HEK293 (cell line): ENCODE measurements around the gene REC114.
"Not testable (repeated sequence)": the region's sequence is repeated elsewhere in the genome, so short reads cannot be mapped to it uniquely, and the experiment has no call there.

ENCODE experiments used
- CTCF ChIA-PET: fragments of 350-600 bp; formaldehyde crosslinking; extraction: SDS; loops from one replicate; lab custom pipeline; 2021; ENCODE audit warnings: antibody characterized with exemption; lab: Yijun Ruan, JAX
- POLR2A ChIA-PET: fragments of 300-600 bp; formaldehyde crosslinking; extraction: SDS; loops from one replicate; lab custom pipeline; 2020; ENCODE audit warnings: antibody characterized with exemption, inconsistent platforms; lab: Yijun Ruan, JAX
- H3K27ac ChIP-seq: fragments of 200-500 bp; sonication (Bioruptor generic); 2 replicates; pipeline ENCODE4 v1.5.1; 2014; ENCODE audit warnings: low read depth, low read length, control low read depth, inconsistent platforms; ENCODE audit errors: extremely low read depth
- H3K36me3 ChIP-seq, 2 experiments: fragments of 200-500 bp in 1 of 2; sonication (Bioruptor generic) in 1 of 2; 1 replicate in 1 of 2; 2 replicates in 1 of 2; pipeline ENCODE4 v1.5.1; 2014 to 2017; ENCODE audit warnings: inconsistent platforms in 2 of 2, low read length in 2 of 2; ENCODE audit not compliant: control insufficient read depth in 2 of 2, insufficient read depth in 1 of 2
- H3K4me1 ChIP-seq: fragments of 200-500 bp; sonication (Bioruptor generic); 2 replicates; pipeline ENCODE4 v1.5.1; 2014; ENCODE audit warnings: mild to moderate bottlenecking, low read length, inconsistent platforms; ENCODE audit not compliant: control insufficient read depth, insufficient read depth
- H3K4me3 ChIP-seq: 2 replicates; pipeline ENCODE4 v1.5.1; 2011; ENCODE audit warnings: low read depth, mild to moderate bottlenecking, control low read depth, low read length, moderate library complexity
- H3K9me3 ChIP-seq: fragments of 200-500 bp; sonication (Bioruptor generic); 2 replicates; pipeline ENCODE4 v1.5.1; 2014; ENCODE audit warnings: low read depth, low read length, inconsistent platforms; ENCODE audit not compliant: control insufficient read depth, insufficient read depth
- GLIS2 ChIP-seq: fragments of 450-650 bp; formaldehyde crosslinking; IDR thresholded peaks from 2 replicates; pipeline ENCODE4 v1.5.1; 2016; ENCODE audit warnings: missing biosample characterization, missing genetic modification characterization
- RBAK ChIP-seq: fragments of 450-650 bp; formaldehyde crosslinking; IDR thresholded peaks from 2 replicates; pipeline ENCODE4 v1.5.1; 2016; ENCODE audit warnings: missing biosample characterization, missing genetic modification characterization
- WT1 ChIP-seq: fragments of 450-650 bp; formaldehyde crosslinking; IDR thresholded peaks from 2 replicates; pipeline ENCODE4 v1.5.1; 2016; ENCODE audit warnings: missing biosample characterization, missing genetic modification characterization
- ZBTB20 ChIP-seq: fragments of 450-650 bp; formaldehyde crosslinking; IDR thresholded peaks from 2 replicates; pipeline ENCODE4 v1.5.1; 2016; ENCODE audit warnings: missing biosample characterization, missing genetic modification characterization
- ZEB2 ChIP-seq: fragments of 450-650 bp; formaldehyde crosslinking; IDR thresholded peaks from 2 replicates; pipeline ENCODE4 v1.5.1; 2016; ENCODE audit warnings: missing biosample characterization, missing genetic modification characterization
- ZNF239 ChIP-seq: fragments of 450-650 bp; formaldehyde crosslinking; IDR thresholded peaks from 2 replicates; pipeline ENCODE4 v1.5.1; 2016; ENCODE audit warnings: missing biosample characterization, missing genetic modification characterization
- ZNF266 ChIP-seq: fragments of 450-650 bp; formaldehyde crosslinking; IDR thresholded peaks from 2 replicates; pipeline ENCODE4 v1.5.1; 2016; ENCODE audit warnings: missing biosample characterization, missing genetic modification characterization, low read depth
- ZNF416 ChIP-seq: fragments of 450-650 bp; formaldehyde crosslinking; IDR thresholded peaks from 2 replicates; pipeline ENCODE4 v1.5.1; 2016; ENCODE audit warnings: missing biosample characterization, missing genetic modification characterization
- ZNF426 ChIP-seq: fragments of 450-650 bp; formaldehyde crosslinking; IDR thresholded peaks from 2 replicates; pipeline ENCODE4 v1.5.1; 2017; ENCODE audit warnings: missing biosample characterization, missing genetic modification characterization, mild to moderate bottlenecking, inconsistent platforms, moderate library complexity
- ZNF544 ChIP-seq: fragments of 450-650 bp; formaldehyde crosslinking; IDR thresholded peaks from 2 replicates; pipeline ENCODE4 v1.5.0; 2017; ENCODE audit warnings: missing biosample characterization, missing genetic modification characterization
- ZNF600 ChIP-seq: fragments of 450-650 bp; formaldehyde crosslinking; IDR thresholded peaks from 2 replicates; pipeline ENCODE4 v1.5.1; 2016; ENCODE audit warnings: missing biosample characterization, missing genetic modification characterization
- ZNF621 ChIP-seq: fragments of 450-650 bp; formaldehyde crosslinking; IDR thresholded peaks from 2 replicates; pipeline ENCODE4 v1.5.1; 2017; ENCODE audit warnings: missing biosample characterization, missing genetic modification characterization
- ZNF654 ChIP-seq: fragments of 450-650 bp; formaldehyde crosslinking; IDR thresholded peaks from 2 replicates; pipeline ENCODE4 v1.5.1; 2016; ENCODE audit warnings: low read depth, missing biosample characterization, missing genetic modification characterization
- ZNF777 ChIP-seq: fragments of 450-650 bp; formaldehyde crosslinking; IDR thresholded peaks from 2 replicates; pipeline ENCODE4 v1.5.1; 2017; ENCODE audit warnings: missing biosample characterization, missing genetic modification characterization, borderline replicate concordance
- ZNF785 ChIP-seq: fragments of 450-650 bp; formaldehyde crosslinking; IDR thresholded peaks from 2 replicates; pipeline ENCODE4 v1.5.1; 2016; ENCODE audit warnings: missing biosample characterization, missing genetic modification characterization
- ZSCAN30 ChIP-seq: fragments of 450-650 bp; IDR thresholded peaks from 2 replicates; pipeline ENCODE4 v1.5.1; 2018; ENCODE audit warnings: missing biosample characterization, mild to moderate bottlenecking, missing genetic modification characterization, moderate library complexity
- TF ChIP-seq, protein P1 (sequence below): fragments of 450-650 bp; formaldehyde crosslinking; IDR thresholded peaks from 2 replicates; pipeline ENCODE4 v1.5.1; 2016; ENCODE audit warnings: missing biosample characterization, missing genetic modification characterization
- TF ChIP-seq, protein P2 (sequence below): fragments of 450-650 bp; formaldehyde crosslinking; IDR thresholded peaks from 2 replicates; pipeline ENCODE4 v1.5.1; 2017; ENCODE audit warnings: missing biosample characterization, missing genetic modification characterization
- TF ChIP-seq, protein P3 (sequence below): fragments of 450-650 bp; formaldehyde crosslinking; IDR thresholded peaks from 2 replicates; pipeline ENCODE4 v1.5.1; 2016; ENCODE audit warnings: missing biosample characterization, missing genetic modification characterization

Gene REC114

DNA sequence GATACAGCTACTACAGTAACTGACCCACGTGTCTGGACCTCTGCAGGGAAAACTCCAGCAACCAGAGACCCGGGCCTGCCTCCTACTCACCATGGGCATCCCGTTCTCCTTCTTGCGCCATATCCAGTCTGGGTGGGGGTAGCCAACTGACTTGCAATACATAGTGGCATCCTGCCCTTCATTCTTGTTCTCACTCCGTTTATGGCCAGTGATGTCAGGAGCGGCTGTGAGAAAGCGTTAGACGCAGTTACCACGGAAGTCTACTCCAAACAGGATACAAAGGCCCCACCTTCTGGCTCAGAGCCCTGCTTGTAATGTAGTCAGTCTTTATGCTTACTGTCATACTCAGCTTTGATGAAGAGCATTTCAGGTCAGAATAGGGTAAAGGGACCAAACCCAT is 130.6 kb downstream of the REC114 start:
- POLR2A ChIA-PET, result no interaction called here
- no peak overlapping the region for H3K4me3 ChIP-seq
- no peak overlapping the region for H3K27ac ChIP-seq
- H3K36me3 ChIP-seq, result peaks cover 11 to 76% of the 10 kb centered on the region in 2 experiments
- TF ChIP-seq ZNF654 (tag by site-specific recombination) (no peak), ZNF266 (tag by site-specific recombination) (no peak), ZNF777 (tag by site-specific recombination) (no peak)
- TF ChIP-seq, protein P1, sequence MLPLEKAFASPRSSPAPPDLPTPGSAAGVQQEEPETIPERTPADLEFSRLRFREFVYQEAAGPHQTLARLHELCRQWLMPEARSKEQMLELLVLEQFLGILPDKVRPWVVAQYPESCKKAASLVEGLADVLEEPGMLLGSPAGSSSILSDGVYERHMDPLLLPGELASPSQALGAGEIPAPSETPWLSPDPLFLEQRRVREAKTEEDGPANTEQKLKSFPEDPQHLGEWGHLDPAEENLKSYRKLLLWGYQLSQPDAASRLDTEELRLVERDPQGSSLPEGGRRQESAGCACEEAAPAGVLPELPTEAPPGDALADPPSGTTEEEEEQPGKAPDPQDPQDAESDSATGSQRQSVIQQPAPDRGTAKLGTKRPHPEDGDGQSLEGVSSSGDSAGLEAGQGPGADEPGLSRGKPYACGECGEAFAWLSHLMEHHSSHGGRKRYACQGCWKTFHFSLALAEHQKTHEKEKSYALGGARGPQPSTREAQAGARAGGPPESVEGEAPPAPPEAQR, result no peak
- H3K4me1 ChIP-seq, result no peaks in the 10 kb centered on the region
- CTCF ChIA-PET, result interaction anchor here (0.6 to 0.8 kb wide), 2 partner anchors 62 to 124 kb away, joined by 3 read pairs; no protein-coding TSS in a partner anchor
- no peaks in the 10 kb centered on the region for H3K9me3 ChIP-seq

DNA sequence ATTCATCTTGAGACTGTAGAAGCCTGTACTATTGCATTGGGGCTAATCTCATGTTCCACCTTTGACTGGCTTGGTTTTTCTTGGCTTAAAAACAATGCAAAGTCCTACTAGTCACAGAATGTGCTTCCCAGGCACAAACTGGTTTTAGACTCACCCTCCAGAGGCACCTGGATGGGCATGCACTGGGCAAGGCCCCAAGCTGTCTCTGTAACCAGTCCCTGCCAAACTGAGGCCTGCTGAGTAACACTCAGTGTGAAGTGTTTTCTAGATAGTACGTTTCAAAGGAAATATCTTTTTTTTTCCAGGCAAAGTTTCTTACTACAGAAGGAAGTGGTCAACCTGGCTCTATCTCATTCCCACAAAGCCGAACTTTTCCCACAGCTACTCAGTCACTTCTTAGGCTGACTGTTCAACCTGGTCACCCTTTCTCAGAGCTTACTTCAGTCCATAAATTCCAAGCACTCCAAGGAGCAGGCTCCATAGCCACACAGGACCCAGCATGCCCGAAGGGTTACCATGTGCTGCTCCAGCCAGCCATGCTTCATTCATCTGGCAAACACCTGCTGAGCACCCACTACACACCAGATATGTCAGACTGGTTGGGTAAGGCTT is 132.8 kb downstream of the REC114 start:
- CTCF ChIA-PET, result interaction anchor here (1.6 kb wide), 1 partner anchor 130 kb away, joined by 3 read pairs; no protein-coding TSS in a partner anchor
- Histone ChIP-seq H3K4me3 (no peak overlapping the region), H3K27ac (no peak overlapping the region), H3K4me1 (no peaks in the 10 kb centered on the region), H3K9me3 (no peaks in the 10 kb centered on the region), H3K36me3 (peaks cover 3 to 64% of the 10 kb centered on the region in 2 experiments; a peak in 2 of 3 replicates)
- POLR2A ChIA-PET, result no interaction called here
- TF ChIP-seq ZNF416 (tag by site-specific recombination) (no peak), ZNF777 (tag by site-specific recombination) (no peak), ZNF544 (tag by site-specific recombination) (no peak), ZNF600 (tag by site-specific recombination) (no peak), ZNF785 (tag by site-specific recombination) (no peak), ZEB2 (tag by site-specific recombination) (no peak), ZNF239 (tag by site-specific recombination) (no peak), ZBTB20 (tag by site-specific recombination) (no peak), RBAK (no peak), GLIS2 (no peak), ZNF426 (tag by site-specific recombination) (no peak), WT1 (no peak), ZNF621 (tag by site-specific recombination) (no peak), ZSCAN30 (tag by site-specific recombination) (no peak)
- TF ChIP-seq, protein P2, sequence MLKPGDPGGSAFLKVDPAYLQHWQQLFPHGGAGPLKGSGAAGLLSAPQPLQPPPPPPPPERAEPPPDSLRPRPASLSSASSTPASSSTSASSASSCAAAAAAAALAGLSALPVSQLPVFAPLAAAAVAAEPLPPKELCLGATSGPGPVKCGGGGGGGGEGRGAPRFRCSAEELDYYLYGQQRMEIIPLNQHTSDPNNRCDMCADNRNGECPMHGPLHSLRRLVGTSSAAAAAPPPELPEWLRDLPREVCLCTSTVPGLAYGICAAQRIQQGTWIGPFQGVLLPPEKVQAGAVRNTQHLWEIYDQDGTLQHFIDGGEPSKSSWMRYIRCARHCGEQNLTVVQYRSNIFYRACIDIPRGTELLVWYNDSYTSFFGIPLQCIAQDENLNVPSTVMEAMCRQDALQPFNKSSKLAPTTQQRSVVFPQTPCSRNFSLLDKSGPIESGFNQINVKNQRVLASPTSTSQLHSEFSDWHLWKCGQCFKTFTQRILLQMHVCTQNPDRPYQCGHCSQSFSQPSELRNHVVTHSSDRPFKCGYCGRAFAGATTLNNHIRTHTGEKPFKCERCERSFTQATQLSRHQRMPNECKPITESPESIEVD, result no peak
- TF ChIP-seq, protein P3, sequence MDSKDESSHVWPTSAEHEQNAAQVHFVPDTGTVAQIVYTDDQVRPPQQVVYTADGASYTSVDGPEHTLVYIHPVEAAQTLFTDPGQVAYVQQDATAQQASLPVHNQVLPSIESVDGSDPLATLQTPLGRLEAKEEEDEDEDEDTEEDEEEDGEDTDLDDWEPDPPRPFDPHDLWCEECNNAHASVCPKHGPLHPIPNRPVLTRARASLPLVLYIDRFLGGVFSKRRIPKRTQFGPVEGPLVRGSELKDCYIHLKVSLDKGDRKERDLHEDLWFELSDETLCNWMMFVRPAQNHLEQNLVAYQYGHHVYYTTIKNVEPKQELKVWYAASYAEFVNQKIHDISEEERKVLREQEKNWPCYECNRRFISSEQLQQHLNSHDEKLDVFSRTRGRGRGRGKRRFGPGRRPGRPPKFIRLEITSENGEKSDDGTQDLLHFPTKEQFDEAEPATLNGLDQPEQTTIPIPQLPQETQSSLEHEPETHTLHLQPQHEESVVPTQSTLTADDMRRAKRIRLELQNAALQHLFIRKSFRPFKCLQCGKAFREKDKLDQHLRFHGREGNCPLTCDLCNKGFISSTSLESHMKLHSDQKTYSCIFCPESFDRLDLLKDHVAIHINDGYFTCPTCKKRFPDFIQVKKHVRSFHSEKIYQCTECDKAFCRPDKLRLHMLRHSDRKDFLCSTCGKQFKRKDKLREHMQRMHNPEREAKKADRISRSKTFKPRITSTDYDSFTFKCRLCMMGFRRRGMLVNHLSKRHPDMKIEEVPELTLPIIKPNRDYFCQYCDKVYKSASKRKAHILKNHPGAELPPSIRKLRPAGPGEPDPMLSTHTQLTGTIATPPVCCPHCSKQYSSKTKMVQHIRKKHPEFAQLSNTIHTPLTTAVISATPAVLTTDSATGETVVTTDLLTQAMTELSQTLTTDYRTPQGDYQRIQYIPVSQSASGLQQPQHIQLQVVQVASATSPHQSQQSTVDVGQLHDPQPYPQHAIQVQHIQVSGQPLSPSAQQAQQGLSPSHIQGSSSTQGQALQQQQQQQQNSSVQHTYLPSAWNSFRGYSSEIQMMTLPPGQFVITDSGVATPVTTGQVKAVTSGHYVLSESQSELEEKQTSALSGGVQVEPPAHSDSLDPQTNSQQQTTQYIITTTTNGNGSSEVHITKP (tag by site-specific recombination), result no peak

DNA sequence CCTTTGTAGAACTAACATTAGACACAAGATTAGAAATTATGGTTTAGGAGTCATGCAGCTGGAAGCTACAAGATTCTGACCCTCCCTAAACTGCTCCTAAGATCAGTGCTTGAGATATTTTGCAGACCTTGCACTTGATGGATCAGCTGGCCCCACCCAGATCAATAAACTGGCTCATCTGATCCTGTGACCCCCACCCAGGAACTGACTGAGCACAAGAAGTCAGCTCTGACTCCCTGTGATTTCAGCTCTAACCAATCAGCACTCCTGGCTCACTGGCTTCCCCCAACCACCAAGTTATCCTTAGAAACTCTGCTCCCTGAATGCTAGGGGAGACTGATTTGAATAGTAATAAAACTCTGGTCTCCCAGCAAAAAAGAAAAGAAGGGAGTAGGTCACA is 134.6 kb downstream of the REC114 start:
- H3K4me3 ChIP-seq, H3K4me1 ChIP-seq, POLR2A ChIA-PET, H3K9me3 ChIP-seq, H3K27ac ChIP-seq: not testable (repeated sequence)
- H3K36me3 ChIP-seq, result peaks cover 8 to 58% of the 10 kb centered on the region in 2 experiments; a peak in 2 of 3 replicates
- CTCF ChIA-PET, result interaction anchor here (0.6 to 1.0 kb wide), 3 partner anchors 17 to 276 kb away, joined by 3 to 4 read pairs (median 3); no protein-coding TSS in a partner anchor
